OCI-LY3 (cell line): ENCODE measurements around the gene MMEL1.
A peak's percentile ranks its signal among the peaks of the same experiment; 100 is the strongest.
"Not testable (repeated sequence)": the region's sequence is repeated elsewhere in the genome, so short reads cannot be mapped to it uniquely, and the experiment has no call there.

Experiments used
- H2AFZ ChIP-seq: fragments of 200-600, 300-600 bp; shearing (Covaris generic); 2 replicates; pipeline ENCODE4 v1.6.0; 2014; ENCODE audit warnings: antibody characterized with exemption, low read depth, low read length
- H3K27ac ChIP-seq: fragments of 200-600, 300-600 bp; sonication (generic); 2 replicates; pipeline ENCODE4 v1.5.1; 2014; ENCODE audit warnings: mild to moderate bottlenecking, low read length, moderate library complexity, mixed read lengths
- H3K27me3 ChIP-seq: fragments of 200-600, 300-600 bp; sonication (generic); 2 replicates; pipeline ENCODE4 v1.6.1; 2014; ENCODE audit warnings: low read depth, low read length, mixed read lengths
- H3K36me3 ChIP-seq: fragments of 200-600, 300-600 bp; sonication (generic); replicated peaks from 2 replicates; pipeline ENCODE3; 2014; ENCODE audit warnings: low read depth, low read length, mixed read lengths
- H3K4me1 ChIP-seq: fragments of 300-600, 200-600 bp; sonication (generic); 2 replicates; pipeline ENCODE4 v1.6.1; 2014; ENCODE audit warnings: low read length, mixed read lengths
- H3K4me2 ChIP-seq: fragments of 200-600, 300-600 bp; sonication (generic); 2 replicates; pipeline ENCODE4 v1.6.1; 2014; ENCODE audit warnings: low read length, mixed read lengths
- H3K4me3 ChIP-seq: fragments of 300-600, 200-600 bp; sonication (generic); 2 replicates; pipeline ENCODE4 v1.5.1; 2014; ENCODE audit warnings: antibody characterized with exemption, mild to moderate bottlenecking, low read length, moderate library complexity
- H3K79me2 ChIP-seq: fragments of 300-600, 200-600 bp; shearing (Covaris generic); 2 replicates; pipeline ENCODE4 v1.6.1; 2014; ENCODE audit warnings: mild to moderate bottlenecking, low read length, mixed read lengths
- H3K9ac ChIP-seq: fragments of 300-600, 200-600 bp; shearing (Covaris generic); 2 replicates; pipeline ENCODE4 v1.6.0; 2014; ENCODE audit warnings: mild to moderate bottlenecking, low read length, moderate library complexity
- H3K9me3 ChIP-seq: fragments of 200-600, 300-600 bp; shearing (Covaris generic); 2 replicates; pipeline ENCODE4 v1.6.1; 2014; ENCODE audit warnings: low read length, mixed read lengths; ENCODE audit not compliant: insufficient read depth
- H4K20me1 ChIP-seq: fragments of 200-600, 300-600 bp; sonication (generic); 2 replicates; pipeline ENCODE4 v1.6.1; 2016; ENCODE audit warnings: low read length, mixed read lengths; ENCODE audit not compliant: insufficient read depth
- CTCF ChIP-seq: fragments of 200-600, 300-600 bp; sonication (generic); IDR thresholded peaks from 2 replicates; pipeline ENCODE4 v1.5.1; 2014; ENCODE audit warnings: antibody characterized with exemption, low read length, low read depth
- EZH2phosphoT487 ChIP-seq: fragments of 200-600 bp; shearing (Covaris generic); IDR thresholded peaks from 2 replicates; pipeline ENCODE4 v1.6.1; 2018; ENCODE audit warnings: antibody characterized with exemption, mixed run types, low read depth

MMEL1 gene

GRCh38 chr1:2549367-2550029 is 83.3 kb downstream of the MMEL1 start:
- not testable (repeated sequence) for H3K9me3 ChIP-seq, H3K36me3 ChIP-seq, H3K79me2 ChIP-seq, H4K20me1 ChIP-seq, H3K27me3 ChIP-seq, H2AFZ ChIP-seq
- peak overlapping the region; percentile 80 for H3K4me3 ChIP-seq
- H3K4me1 ChIP-seq, result peaks cover 48% of the 10 kb centered on the region
- peak overlapping the region; percentile 99 for H3K27ac ChIP-seq
- H3K9ac ChIP-seq, result peak overlapping the region; percentile 98
- peak overlapping the region; percentile 89 for H3K4me2 ChIP-seq

GRCh38 chr1:2548068-2548589 is 84.7 kb downstream of the MMEL1 start:
- H3K9me3 ChIP-seq, result no peaks in the 10 kb centered on the region
- H3K4me3 ChIP-seq, result peak overlapping the region; percentile 80
- TF ChIP-seq EZH2phosphoT487 (no peak), CTCF (peak; percentile 73)
- no peaks in the 10 kb centered on the region for H3K79me2 ChIP-seq
- peak overlapping the region; percentile 99 for H3K27ac ChIP-seq
- no peaks in the 10 kb centered on the region for H4K20me1 ChIP-seq
- H3K36me3 ChIP-seq, result no peaks in the 10 kb centered on the region
- H3K4me2 ChIP-seq, result peak overlapping the region; percentile 89
- peak overlapping the region; percentile 98 for H3K9ac ChIP-seq
- no peak overlapping the region for H2AFZ ChIP-seq
- no peaks in the 10 kb centered on the region for H3K27me3 ChIP-seq
- H3K4me1 ChIP-seq, result peaks cover 40% of the 10 kb centered on the region

- Histone ChIP-seq H3K9ac (peak overlapping the region; percentile 98), H3K36me3 (no peaks in the 10 kb centered on the region), H3K4me1 (peaks cover 40% of the 10 kb centered on the region), H3K9me3 (no peaks in the 10 kb centered on the region), H3K79me2 (no peaks in the 10 kb centered on the region), H2AFZ (no peak overlapping the region), H3K4me2 (peak overlapping the region; percentile 89), H3K27me3 (no peaks in the 10 kb centered on the region), H3K27ac (peak overlapping the region; percentile 99), H3K4me3 (peak overlapping the region; percentile 80), H4K20me1 (no peaks in the 10 kb centered on the region)
- TF ChIP-seq EZH2phosphoT487, result no peak
- no peak for TF ChIP-seq CTCF
Observed at GRCh38 chr1:2547210-2548067, 85.4 kb downstream of the MMEL1 start.

GRCh38 chr1:2546515-2547209 is 86.2 kb downstream of the MMEL1 start:
- Histone ChIP-seq H3K27me3 (no peaks in the 10 kb centered on the region), H3K4me1 (peaks cover 40% of the 10 kb centered on the region), H3K79me2 (no peaks in the 10 kb centered on the region), H3K9me3 (no peaks in the 10 kb centered on the region), H2AFZ (no peak overlapping the region), H3K36me3 (no peaks in the 10 kb centered on the region), H3K4me2 (peak overlapping the region; percentile 89), H3K4me3 (peak overlapping the region; percentile 80), H3K9ac (peak overlapping the region; percentile 98), H3K27ac (peak overlapping the region; percentile 99), H4K20me1 (no peaks in the 10 kb centered on the region)
- no peak for TF ChIP-seq EZH2phosphoT487
- TF ChIP-seq CTCF, result no peak
